AG20443 (cell line): Measurements from ENCODE around the gene GJB3.
"Not testable (repeated sequence)": the region's sequence is repeated elsewhere in the genome, so short reads cannot be mapped to it uniquely, and the experiment has no call there.

Experiments used
- DNase-seq: peaks from one replicate; pipeline ENCODE4 v3.0.0; 2012; ENCODE audit warnings: low spot score, mixed read lengths

Gene GJB3

DNA sequence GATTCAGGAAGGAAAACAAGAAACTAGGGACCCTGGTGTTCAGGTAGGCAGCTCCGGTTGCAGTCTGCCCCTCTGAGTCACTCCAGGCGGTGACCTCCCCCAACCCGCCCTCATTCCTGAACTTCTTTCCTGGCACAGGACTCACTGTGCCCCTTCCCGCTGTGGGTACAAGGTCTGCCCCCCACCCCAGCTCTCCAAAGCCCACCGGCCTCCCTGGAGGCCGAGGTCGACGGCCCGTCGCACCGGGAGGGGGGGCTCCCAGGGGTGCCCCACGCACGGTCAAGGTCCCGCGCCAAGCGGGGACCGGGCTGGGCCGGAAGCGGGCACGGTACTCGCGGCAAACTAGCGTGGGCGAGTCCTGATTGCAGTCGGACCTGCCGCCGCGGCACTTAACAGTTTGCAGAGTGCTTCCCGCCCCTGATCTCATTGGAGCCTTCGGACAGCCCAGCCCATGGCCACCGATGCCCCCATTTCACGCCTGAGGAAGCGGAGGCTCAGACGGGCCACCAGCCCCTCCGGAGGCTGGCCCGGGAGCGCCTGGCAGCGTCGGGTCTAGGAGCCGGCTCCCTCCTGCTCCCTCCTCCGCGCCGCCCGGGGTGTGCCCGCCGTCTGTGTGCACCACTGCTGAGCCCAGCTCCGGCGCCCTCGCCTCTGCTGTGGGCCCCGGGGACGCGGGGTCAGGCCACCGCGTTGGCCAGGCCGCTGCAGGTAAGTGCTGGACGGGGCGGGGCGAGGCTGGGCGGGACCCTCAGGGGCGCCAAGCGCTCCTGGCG lies at the start of gene GJB3:
Gene GJB3 (plus strand): TSS at position 144 of the 773 bp plus-strand sequence. CDS start 3,549 bp downstream, outside the sequence.
- DNase-seq, result peak; percentile 66

DNA sequence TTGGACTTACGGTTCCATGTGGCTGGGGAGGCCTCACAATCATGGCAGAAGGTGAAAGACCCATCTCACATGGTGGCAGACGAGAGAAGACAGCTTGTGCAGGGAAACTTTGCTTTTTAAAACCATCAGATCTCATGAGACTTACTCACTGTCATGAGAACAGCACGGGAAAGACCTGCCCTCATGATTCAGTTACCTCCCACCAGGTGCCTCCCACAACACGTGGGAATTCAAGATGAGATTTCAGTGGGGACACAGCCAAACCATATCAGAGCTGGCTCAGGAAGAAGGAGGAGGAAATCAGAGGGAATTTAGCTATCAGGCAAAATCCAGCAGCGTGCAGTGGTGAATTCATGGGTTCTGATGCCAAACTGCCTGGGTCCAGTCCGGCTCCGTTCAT lies 48.2 kb upstream of the GJB3 start:
- DNase-seq, result not testable (repeated sequence)

DNA sequence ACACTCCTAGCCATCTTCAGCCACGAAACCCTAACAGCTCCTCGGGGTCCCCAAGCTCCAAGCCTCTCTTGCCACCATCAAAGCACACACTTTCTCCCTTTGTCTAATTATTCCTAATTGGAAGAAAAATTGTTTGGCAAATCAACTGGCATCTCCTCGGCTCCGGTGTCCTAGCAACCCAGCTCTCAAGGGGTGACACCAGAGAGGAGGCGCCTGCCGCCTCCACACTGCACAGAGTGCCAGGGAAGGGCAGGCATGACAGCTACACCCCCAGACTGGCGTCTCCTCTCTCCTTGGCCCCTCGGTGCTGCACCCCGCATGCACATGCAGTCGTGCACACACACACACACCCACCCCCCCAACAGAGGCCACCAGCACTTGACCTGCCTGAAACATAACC lies 44.3 kb upstream of the GJB3 start:
- DNase-seq, result no peak

DNA sequence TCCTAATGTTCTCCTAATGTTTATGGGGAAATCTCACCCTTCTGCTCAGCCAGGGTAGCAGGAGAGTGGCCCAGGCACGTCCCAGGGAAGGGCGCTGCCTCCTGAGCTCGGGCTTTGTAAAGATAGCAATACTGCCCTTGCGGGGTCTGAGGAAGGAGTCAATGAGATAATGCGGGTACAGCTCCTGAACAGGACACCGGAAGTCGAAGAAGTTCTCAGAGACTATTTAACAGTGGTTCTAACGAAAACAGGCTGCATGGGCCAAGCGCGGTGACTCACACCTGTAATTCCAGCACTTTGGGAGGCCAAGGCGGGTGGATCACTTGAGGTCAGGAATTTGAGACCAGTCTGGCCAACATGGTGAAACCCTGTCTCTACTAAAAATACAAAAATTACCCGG lies 43.8 kb upstream of the GJB3 start:
- DNase-seq, result not testable (repeated sequence)

DNA sequence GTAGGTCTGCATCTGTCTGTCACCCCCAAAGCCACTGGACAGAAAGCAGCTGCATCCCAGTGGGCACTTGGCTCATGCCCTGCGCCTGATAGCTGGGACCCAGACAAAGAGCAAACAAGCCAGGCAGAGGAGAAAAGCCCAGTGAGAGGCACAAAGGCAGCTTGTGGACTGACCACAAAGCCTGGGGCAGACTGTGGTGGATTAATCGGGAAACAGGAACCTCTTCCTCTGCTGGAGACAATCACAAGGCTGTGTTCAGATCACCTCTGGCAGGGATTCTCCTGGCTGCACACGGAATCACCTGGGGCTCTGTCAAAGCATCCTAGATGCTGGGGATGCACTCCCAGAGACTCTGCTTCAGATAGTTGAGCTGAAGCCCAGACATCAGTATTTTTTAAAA lies 41.4 kb upstream of the GJB3 start:
- no peak for DNase-seq

DNA sequence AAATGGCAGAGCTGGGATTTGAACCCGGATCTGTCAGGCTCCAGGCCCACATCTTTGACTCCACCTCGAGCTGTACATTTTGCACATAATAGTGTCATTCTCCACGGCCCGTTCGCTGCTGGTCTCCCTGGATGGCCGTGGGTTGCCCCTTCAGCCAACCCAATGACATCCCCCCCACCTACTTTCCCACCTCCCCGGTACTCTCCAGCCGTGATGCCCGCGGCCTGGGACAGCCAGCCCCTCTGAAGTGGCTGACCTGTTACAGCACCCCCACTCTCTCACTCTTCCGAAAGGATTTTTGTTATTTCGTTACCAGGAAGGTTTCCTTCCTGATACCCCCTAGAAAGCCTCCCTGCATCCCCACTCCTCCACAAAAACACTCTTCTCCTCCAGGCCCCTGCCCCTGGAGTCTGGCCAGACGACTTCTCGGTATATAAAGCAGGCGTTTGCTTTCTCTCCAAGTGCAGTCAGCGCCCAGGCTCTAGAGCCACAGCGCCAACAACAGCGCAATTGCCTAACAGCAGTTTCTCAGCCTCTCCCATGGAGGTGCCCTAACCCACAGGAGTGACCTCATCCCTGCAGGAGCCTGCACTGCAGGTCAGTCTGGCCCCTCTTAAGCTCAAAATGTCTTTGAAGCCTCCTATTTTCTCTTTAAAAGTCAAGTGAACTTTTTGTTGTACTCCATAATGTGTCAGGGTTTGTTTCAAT lies 40.7 kb upstream of the GJB3 start:
- no peak for DNase-seq

DNA sequence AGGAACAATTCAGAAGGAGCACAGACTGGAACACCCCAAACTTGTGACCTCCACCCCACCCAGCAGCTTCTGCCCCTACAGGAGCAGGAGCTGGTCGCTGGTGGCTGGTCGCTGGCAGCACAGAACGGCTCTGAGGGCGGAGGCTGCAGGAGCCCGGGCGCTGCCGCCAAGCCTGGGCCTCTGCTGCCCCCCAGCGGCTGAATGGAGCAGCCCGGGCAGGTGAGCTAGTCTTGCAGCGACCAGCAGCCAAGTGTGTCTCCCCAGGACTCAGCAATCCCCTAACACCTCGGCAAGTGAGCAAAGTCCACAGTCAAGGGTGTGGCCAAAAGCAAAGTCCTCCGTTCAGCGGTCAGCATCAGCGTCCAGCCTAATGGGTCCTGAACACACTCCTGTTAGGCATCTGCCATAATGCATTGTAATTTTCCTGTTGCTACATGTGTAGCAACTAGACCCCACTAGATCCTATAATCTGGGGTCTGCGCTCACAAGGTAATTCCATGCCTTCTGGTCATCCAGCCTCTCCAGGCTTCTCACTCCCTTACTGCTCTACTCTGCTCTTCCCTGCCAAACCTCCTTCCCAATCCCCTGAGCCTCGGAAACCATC lies 38.2 kb upstream of the GJB3 start:
- DNase-seq, result peak; percentile 96

DNA sequence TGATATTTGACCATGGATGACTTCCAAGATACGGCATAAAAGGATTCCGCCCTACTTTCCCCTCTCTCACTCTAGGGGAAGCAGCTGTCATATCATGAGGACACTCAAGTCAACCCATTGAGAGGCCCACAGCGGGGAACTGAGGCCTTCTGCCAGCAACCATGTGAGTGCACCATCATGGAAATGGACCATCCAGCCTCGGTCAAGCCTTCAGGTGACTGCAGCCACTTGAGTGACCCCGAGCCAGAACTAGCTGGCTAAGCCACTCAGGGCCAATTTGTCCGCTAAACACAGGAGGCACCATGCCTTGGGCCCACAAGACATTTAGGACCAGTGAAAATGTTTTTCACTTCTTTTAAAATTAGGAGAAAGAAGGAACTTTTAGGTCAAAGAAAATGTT lies 37.2 kb upstream of the GJB3 start:
- no peak for DNase-seq

DNA sequence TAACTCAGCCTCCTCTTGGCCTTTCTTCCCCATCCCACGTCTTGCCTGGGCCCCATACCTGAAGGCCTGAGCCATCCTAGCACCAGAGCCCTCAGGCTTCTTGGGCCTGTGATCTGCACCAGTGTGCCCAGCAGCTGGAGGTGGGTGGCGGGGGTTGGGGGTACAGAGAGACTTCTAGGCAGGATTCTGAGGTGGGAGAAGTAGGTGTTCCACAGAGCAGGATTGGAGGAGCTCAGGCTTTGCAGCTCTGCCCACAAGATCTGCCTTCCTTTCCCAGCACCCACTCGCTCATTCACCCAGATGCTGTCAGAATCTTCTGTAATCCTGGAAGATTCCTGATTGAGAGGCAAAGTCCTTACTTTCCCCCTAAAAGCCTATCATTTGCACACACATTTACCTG lies 36.2 kb upstream of the GJB3 start:
- DNase-seq, result no peak

DNA sequence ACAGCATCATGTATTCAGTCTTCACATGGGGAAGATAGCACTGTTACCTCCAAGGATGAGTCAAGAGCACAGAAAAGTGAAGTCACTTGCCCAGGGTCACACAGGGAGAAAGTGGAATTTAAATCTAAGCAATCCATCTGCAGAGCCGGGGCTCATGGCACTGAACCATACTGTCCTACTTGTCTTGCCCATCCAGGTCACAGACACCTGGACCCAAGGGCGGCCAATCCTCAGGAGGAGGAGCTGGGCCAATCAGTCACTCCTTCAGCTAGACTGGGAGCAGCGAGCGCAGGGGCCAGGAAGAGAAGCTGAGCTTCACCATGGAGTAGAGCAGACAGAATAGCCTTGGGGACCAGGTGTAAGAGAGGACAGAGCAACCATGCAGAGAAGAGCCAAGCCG lies 35.3 kb upstream of the GJB3 start:
- no peak for DNase-seq

DNA sequence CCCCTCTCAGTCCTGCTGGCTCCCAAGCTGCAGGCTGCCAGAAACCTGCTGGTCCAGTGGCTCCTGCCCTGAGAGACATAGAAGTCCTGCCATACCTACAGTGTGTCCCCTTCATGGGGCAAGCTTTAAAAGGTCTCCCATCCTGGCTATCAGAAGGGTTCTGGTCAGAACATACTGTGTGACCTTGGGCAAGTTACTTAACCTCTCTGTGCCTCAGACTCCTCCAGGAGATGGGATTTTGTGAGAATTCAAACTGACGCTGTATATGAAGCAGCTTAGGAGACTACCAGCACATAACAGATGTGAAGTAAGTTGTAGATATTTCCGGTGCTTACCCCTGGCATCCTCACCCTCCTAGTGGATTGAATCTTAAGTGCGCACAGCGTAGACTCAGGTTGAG lies 34.9 kb upstream of the GJB3 start:
- no peak for DNase-seq

DNA sequence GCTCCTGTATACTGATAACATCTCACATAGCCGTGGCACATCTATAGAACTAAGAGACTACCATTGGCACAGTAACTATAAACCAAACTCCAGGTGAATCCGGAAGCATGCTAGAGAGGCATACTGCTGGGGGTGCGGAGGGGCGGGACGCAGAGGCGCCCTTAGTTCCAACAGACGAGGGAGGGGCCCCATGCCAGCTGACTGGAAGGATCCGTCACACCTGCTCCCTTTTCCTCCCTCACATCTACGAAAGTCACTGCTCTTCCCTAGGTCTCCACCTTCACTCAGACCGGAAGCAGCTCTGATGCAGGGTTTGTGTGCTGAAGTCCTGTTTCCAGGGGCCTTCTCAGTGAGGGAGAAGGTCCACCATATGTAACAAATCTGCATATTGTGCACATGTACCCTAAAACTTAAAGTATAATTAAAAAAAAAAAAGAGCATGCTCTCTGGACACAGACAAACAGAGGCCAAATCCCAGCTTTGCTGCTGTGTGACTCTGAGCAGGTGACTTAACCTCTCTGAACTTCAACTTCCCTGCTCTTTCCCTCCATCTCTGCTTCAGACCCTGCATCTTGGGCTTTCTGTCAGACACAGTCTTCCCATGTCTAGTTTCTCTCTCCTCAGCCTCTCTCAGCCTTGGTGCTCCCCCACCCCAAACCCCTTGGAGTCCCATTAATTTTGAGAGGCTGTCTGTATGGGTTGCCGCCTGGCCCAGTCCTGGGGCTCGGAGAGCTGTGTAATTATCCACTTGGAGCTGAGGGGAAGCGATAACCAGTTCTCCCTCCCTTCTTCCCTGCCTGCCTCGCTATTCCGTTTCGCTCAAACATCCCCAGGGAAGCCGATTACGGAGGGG lies 34.0 kb upstream of the GJB3 start:
- no peak for DNase-seq

DNA sequence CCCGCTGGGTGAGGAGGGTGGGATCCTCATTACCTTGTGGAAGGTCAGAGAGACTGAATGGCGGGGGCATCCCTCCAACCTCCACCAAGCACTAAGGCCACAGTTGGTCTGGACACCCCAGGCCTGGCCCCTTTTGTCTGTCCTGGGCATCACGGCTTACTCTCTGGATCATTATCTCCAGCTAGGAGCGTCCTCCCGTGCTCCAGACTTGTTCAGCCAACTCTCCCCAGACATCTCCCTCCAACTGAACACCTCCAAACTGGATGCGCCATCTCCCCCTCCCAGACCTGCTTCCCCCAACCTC lies 33.4 kb upstream of the GJB3 start:
- no peak for DNase-seq

DNA sequence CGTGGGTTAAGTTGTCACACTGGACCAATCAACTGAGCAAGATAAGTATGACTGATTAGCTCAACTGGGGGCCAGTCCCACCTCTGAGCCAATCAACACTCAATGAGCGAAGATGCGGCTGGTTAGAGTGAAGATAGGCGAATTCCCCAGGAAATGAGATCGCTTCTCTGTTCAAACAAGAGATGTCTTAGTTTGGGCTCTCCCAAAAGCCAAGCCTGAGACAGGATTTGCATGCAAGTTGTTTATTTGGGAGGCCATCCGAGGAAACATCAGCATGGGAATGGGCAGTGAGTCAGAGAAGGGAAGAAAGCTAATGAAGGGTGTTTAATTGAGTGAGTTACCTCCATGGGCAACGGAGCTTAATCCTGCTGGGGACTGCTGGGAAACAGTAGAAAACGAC lies 31.0 kb upstream of the GJB3 start:
- no peak for DNase-seq

DNA sequence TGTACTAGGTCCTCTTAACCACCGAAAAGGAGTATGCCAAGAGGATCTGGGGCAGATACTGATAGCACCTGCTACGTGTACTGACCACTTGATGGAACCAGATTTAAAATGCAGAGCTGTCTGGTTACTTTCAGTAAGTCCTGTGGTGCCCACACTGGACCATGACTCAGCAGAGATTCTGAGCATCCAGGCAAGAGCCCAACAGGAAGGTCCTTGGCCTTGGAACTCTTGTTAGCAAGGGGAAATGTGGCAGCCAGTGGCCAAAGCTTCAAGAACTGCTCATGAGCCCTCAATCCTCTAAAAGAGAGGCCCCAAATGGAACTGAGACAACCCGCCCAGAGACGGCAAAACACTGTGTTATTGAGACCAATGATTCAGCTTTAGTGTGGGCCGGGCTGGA lies 30.4 kb upstream of the GJB3 start:
- no peak for DNase-seq

DNA sequence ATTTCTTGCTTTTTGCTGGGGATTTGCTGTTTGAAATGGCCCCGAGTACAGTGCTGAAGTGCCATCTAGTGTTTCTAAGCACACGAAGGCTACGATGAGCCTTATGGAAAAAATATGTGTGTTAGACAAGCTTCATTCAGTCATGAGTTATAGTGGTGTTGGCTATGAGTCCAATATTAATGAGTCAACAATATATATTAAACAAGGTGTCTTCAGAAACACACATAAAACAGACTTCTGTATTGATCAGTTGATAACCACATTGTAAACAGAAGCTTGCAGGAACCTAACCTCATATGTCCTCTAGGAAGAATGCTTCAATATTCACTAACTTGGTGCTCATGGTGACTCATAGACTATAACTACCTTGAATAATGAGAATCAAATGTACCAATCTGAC lies 27.9 kb upstream of the GJB3 start:
- no peak for DNase-seq

DNA sequence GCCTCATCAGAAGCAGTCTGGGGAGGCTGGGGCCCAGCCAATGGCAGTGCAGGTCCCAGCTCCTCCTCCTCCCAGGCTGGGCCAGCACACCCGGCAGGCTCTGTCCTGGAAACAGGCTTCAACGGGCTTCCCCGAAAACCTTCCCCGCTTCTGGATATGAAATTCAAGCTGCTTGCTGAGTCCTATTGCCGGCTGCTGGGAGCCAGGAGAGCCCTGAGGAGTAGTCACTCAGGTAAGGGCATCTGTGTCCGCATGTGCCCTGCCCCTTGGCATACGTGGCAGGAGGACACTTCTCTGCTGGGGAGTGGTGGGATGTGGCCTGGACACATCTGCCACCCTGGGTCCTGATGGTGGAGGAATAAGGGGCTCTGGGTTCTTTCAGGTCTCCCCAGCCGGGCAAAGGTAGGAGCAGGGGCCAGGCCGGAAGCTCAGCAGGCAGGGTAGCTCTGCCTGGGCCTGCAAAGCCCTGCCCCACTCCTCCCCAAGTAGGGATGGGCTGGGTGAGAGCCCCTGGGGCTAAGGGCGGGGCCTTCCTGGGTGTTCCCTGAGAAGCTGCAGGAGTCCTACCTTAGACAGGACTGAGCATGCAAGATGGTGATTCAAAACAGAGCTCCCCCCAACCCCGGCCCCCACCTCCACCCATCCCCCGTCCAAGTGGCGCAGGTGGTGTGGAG lies 25.9 kb upstream of the GJB3 start, which contains the start of gene GJB5:
Gene GJB5 (plus strand): TSS at position 84 of the 674 bp plus-strand sequence. CDS start 2,284 bp downstream, outside the sequence.
- no peak for DNase-seq

DNA sequence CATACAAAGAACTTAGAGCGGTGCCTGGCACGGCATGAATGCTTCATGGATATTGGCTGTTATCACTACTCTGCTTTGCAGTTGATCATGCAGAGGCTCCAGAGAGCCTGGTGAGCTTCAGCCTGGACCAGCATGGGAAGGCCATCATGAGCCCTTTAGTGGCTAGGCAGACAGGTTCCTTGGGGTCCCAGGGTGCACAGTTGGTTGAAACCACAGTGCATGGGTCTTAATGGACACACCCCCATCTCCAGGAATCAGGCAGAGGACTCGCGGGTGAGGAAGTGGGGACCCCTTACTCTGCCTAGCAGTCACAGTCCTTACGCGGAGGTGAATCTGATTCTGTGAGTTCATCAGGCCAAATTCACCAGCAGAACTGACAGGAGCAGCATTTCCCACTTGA lies 25.1 kb upstream of the GJB3 start:
- no peak for DNase-seq

DNA sequence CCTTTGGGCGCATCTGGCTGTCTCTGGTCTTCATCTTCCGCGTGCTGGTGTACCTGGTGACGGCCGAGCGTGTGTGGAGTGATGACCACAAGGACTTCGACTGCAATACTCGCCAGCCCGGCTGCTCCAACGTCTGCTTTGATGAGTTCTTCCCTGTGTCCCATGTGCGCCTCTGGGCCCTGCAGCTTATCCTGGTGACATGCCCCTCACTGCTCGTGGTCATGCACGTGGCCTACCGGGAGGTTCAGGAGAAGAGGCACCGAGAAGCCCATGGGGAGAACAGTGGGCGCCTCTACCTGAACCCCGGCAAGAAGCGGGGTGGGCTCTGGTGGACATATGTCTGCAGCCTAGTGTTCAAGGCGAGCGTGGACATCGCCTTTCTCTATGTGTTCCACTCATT lies 23.6 kb upstream of the GJB3 start:
- no peak for DNase-seq

DNA sequence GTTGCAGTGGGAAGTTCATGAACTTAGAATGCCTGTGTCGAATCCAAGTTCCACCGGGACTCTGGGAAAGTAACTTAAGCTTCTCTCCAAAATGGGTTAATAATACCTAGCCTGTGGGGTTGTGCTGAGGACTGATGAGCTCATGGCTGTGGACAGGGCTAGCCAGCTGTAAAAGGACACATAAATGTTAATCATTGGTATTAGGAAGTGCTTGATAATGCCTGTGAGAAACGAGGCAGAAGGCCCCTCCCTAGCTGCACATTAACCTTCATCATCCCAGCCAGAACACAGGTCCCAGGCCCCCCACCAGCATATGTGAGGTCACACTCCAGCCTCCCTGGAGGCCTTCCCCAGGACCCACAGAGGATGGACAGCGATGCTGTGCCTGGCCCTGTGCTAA lies 22.3 kb upstream of the GJB3 start:
- no peak for DNase-seq

DNA sequence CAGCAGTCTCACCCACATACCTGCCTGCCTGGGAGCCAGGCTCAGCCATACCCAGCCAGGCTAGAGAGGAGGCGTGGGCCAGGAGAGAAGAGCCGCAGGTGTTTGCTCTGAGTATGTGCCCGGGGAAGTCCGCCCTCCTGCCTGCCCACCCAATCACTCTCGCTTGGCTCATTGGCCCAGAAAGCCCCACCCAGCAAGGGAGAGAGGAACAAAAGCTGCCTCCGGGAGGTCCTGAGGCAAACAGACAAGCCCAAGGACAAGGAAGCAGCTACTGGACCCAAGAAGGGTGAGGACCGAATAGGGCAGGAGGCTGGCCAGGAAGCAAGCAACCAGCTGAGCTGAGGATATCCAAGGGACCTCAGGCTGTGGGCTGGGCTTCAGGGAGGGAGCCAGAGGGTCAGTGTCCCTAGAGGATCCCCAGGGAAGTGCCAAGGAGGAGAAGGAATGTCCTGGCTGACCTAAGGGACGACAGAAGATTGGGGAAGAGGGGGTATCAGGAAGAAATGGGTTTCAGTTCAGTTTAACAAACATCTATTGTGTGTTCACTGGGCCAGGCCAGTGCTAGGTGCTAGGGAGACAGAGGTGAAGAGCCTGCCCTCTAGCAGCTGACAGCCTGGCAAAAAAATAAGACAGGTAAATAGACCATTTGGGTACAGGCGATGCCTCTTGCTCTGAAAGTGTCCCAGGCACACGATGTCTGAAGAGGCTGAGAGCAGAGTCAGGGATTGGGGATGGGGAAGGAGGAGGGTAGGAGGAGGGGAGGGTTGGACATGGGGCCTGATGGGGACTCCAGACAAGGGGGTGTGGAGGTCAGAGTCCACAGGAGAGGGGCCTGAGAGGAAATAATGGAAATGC lies 21.3 kb upstream of the GJB3 start, which contains the start of gene GJB4:
Gene GJB4 (plus strand): TSS at position 238 of the 855 bp plus-strand sequence. CDS start 1,515 bp downstream, outside the sequence.
- no peak for DNase-seq
